Renal cortex interstitium (tissue), 11 donors: Measurements from ENCODE around the gene CAST. TPM values are rescaled to one million over a fixed set of nuclear protein-coding genes. Genes with fewer than 3 reads are reported as not detected.

Experiments used
- DNase-seq, 11 donors: peaks; one replicate each; pipeline ENCODE4 v3.0.0-alpha.2; 2013; ENCODE audit warnings: low read depth in 9 of 11, low spot score in 4 of 11; ENCODE audit errors: extremely low read depth in 1 of 11
- polyA plus RNA-seq, 3 donors: library from polyadenylated mRNA; unstranded; fragments of 120-200 nt; gene quantifications; one replicate each; pipeline ENCODE4 v1.2.1, GENCODE V29; 2013; ENCODE audit not compliant: insufficient read length in 3 of 3

The CAST gene
- polyA plus RNA-seq, 3 donors = 124 to 156 (median 136) TPM

DNA sequence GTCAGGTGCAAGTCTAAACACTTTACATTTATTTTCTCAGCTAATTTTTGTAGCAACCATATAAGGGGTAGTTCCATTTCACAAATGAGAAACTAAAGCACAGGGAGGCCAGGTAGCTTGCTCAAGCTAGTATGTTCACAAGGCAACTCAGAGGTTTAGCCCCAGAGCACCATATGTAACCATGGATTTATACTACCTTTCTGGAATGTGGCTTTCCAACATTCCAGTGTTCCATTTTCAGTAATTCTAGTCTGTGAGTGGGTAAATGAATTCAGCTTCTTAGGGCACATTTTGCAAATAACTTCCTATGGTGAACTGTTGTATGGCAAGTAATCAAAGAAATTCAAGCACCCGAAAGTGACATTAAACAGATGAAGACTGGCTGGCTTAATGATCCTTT is 25.0 kb upstream of the CAST start:
- DNase-seq = peak in 3 of 11 donors; percentile 33 to 54 (median 48)

GRCh38 chr5:96638561-96638960 is 23.6 kb upstream of the CAST start:
- no peak for DNase-seq

DNA sequence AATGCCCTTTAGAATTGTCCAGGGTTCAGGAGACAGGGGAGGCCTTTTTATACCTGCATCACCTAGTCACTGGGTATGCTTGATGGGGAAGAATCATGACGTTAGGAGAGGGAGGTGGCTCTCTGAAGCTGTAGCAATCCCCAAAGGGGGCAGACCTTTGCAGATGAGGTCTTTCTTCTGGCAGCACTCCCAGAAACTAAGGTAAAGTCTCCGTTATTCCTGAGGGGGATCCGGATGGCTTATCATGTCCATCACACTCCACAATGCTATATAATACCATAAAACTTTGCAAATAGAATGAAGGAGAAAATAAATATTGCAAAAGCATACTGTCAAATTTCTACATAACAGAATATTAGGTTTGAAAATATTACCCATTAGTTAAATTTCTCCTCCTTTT is 21.5 kb upstream of the CAST start:
- no peak for DNase-seq

- no peak for DNase-seq
Observed at GRCh38 chr5:96641368-96642280, 20.6 kb upstream of the CAST start.

DNA sequence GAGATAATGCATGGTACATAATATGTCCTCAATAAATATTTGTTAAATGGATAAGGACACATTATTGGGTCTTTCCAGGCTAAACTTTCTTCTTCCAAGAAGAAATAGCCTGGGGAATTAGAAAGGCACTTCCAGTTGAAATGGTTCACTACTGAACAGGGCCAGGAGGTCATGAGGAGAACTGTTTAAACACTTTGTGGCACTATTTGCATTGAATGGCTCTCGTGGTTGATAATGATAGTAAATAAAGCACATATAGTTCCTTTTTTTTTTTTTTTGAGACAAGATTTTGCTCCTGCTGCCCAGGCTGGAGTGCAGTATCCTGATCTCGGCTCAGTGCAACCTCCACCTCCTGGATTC is 19.9 kb upstream of the CAST start:
- DNase-seq = no peak

DNA sequence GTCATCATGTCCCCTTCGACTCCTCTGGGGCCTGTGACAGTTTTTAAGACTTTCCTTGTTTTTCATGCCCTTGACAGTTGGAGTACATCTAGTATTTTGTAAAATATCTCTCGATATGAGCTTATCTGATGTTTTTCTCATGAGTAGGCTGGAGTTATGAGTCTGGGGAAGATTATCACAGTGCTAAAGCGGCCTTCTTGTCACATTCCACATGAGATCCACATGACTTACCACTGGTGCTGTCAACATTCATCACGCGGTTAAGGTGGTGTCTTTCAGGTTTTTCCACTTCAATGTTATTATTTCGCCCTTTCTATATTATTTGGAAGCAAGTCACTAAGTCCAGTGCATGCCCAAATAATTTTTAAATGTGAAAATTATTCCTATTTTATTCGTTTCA is 17.1 kb upstream of the CAST start:
- DNase-seq = no peak

DNA sequence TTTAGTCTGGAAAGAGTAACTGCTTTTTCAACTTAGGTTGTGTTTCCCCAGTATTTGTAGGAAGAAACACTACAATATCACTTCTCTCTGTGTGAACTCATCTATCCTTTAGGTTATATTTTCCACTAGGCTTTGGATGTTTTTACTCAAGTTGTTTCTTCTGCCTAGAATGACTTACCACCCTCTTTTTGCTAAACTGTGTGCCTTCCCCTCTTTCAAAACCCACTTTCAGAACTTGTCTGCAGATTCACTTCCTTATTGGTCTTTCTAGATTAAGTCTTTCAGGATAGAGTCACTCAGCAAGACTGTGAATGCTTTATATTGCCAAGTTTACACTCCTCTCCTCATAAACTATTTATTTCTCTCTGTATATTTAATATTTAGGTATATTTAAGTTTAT is 14.2 kb upstream of the CAST start:
- no peak for DNase-seq

GRCh38 chr5:96648593-96648992 is 13.6 kb upstream of the CAST start:
- DNase-seq = no peak

GRCh38 chr5:96649251-96649662 is 12.9 kb upstream of the CAST start:
- no peak for DNase-seq

- no peak for DNase-seq
Observed at GRCh38 chr5:96649681-96650540, 12.3 kb upstream of the CAST start.

DNA sequence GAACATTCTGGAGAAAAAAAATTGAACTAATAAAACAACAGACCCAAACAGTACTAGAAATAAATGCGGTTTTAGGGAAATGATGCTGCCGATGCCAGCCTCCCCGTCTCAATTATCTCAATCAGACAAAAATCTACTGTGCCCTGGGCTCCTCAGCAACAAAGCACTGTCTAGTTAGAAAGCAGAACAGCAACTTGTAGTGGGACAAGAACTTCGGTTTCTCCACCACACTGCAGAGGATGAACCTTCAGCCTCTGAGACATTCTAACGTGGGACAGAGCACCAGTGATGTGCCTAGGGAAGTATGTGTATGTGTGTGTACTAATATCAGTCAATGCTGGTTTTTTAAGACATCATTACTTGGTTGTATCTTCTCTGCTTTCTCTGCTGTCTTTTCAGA is 11.1 kb upstream of the CAST start:
- DNase-seq = no peak

DNA sequence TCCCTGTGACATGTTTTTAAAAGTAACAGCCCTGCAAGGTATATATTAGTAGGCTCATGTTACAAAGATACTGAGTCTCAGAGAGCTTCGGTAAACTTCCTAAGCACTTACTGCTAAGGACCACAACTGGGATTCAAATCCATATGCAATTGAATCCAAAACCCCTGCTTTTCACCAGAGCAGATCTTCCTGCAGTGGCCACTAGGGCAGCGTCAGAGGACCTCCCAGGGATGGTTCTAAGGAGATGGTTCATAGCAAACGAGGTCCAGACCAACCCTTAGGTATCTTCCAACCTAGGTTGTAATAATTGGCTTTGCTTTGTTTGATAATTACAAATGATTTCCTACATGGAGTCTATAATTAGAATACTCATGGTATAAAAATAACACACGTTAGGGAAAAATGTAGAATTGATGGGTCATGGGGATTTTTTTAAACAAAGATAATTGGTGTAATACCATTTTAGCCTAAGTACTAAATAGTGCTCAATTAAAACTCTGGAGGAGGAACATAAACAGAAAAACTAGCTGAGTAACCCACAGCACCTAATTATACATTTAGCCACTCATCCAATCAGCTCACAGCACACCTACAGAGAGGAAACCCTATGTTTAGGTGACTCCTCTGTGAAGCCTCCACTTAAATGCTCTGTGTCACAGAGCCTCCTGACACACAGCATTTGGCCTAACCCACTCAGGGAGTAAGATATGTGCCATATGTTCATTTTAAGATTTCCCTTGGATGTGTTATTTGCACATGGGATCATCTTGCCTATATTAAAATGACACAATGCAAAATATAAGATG is 10.0 kb upstream of the CAST start:
- DNase-seq = no peak

DNA sequence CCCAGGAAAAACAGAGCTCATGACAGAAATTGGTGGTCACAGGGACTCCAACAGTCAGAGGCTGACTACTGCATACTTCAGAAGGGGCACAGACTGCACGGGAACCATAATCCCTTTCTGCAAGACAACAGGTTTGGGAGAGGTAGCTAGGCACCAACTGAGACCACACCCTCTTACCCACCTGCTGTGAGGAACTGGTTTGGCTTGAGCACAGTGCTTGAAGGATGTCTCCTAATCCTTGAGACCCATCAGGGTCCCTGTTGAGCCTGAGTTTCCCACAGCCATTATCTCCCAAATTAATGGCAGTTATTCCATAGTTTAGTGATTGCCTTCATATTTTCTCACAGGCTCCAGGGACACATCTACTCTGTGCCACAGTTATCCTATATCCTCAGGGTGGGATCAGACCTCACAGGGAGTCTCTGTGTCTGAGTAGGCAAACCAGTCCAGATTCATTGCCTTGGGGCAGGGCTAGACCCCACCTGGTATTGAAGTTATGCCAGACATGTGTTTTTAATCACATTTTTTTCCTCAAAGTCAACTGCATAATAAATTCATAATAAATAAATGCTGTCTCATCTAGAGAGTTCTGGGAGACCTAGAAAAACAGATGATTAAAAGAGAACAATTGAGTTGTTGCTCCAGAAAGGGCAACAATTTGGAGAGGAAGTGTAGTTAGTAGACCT is 9.3 kb upstream of the CAST start:
- DNase-seq = no peak

- no peak for DNase-seq
Observed at GRCh38 chr5:96654209-96654608, 8.0 kb upstream of the CAST start.

DNA sequence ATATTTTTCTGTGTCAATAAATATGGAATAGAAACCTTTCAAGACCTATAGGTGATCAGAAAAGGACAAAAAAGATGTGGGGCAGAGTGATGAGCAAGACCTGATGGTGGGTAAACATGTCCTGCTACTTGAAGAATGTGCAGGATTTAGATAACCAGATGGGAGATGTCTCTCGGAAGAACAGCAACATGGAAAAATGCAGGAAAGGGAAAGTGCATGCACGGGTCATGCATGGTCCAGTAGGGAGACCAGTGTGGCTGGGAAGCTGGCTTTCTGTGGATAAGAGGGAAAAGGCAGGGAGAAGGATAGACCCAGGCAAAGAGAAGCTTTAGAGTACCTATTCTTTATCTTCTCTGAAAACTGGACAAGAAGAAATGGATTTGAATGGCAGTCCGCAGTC is 7.1 kb upstream of the CAST start:
- DNase-seq = no peak

- DNase-seq = no peak
Observed at GRCh38 chr5:96655506-96655905, 6.7 kb upstream of the CAST start.

DNA sequence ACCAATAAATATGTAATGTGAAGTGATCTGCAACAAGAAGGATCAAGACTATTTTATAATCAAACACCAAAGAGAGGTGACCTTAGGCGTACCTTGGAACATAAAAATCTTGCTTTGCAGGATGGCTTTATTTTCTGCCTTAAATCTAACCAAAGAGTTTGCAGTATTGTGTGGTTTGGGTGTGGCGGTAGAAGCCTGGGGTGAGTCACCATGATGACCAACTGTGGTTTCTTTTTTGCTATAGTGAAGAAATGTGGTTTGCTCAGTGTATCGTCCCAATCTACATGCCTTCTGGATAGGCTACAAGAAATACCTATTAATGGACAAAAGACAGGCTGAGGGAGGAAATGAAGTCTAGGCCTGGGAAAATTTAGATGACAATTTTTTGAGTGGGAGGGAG is 5.1 kb upstream of the CAST start:
- no peak for DNase-seq

DNA sequence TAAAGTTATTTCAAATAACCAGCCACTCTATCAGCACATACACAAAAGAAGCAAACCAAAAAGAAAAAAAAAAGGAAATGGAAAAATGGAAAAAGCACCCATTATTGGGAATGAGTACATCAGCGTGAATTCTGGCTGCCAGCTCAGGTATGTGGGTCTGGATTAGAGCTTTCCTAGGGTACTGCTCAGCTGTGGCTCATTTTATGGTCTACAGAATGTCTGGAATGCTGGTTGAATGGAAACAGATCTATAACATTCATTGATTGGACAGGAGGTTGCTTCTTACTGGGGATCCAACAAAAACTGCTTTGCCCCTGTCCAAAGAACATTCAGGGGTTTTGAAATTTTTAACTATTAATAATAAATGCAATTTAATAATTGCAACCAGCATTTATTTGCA is 3.9 kb upstream of the CAST start:
- DNase-seq = no peak

DNA sequence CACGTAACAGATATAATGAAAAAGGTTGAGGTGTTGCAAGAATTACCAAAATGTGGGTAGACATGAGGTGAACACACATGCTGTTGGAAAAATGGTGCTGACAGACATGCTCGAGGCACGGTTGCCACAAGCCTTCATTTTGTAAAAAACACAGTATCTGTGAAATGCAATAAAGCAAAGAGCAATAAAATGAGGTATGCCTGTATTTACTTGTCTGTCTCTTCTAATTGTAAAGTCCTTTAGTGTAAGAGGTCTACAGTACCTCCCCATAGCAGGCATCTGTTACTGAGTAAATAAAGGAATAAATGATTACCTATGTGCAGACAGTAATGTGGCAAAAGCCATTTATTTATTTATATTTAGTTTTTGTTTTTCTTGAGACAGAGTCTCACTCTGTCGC is 3.0 kb upstream of the CAST start:
- DNase-seq = no peak
